ENCODE data around the gene LGR4.

The LGR4 gene

GRCh38 chr11:27485930-27486773 lies 13.6 kb upstream of the LGR4 start:
- no peak for DNase-seq

GRCh38 chr11:27482793-27483192 lies 10.2 kb upstream of the LGR4 start:
- no peak for DNase-seq

- no peak for DNase-seq
Observed at GRCh38 chr11:27481992-27482391, 9.4 kb upstream of the LGR4 start.

- DNase-seq: no peak
Observed at GRCh38 chr11:27477831-27478230, 5.2 kb upstream of the LGR4 start.

- no peak for DNase-seq
Observed at GRCh38 chr11:27477243-27477642, 4.7 kb upstream of the LGR4 start.

- DNase-seq: no peak
Observed at GRCh38 chr11:27475622-27476021, 3.0 kb upstream of the LGR4 start.

- DNase-seq: no peak
Observed at GRCh38 chr11:27473017-27473406, 422 bp upstream of the LGR4 start.

DNA sequence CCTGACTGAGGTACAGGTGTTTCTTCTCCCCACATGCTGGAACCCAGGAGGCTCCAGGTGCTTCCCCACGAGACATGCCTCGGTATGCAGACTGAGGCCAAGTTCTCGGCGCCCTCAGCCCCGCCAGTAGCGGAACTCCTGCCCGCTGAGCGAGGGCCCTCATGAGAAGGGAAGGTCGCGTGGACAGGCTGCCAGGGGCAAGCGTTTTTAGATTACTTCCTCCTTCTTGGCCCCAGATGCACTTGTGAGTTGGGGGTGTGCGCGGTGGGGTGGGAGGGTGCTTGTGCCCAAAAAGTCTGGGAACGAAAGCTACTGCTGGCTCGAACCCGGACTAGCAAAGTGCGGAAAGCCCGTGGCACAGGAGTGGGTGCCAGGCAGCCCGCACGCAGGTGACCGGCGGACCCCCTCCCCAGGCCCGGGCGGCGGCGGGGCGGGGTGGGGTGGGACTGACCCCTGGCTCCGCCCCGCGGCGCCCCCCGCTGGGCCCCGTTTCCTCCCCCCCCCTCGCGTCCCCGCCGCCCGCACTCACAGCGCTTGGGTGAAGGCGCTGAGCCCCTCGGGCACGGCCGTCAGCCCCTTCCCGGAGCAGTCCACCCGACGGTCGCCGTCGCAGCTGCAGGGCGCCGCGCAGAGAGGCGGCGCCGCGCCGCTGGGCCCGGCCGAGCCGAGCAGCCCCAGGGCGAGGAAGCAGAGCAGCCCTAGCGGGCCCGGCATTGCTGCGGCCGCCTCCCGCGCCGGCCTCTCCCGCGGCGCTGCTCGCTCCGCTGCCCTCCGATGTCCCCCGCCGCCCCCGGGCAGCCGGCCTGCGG lies 797 bp downstream of the LGR4 start:
- DNase-seq: no peak

- DNase-seq: no peak
Observed at GRCh38 chr11:27470826-27471588, 1.6 kb downstream of the LGR4 start.

- DNase-seq: no peak
Observed at GRCh38 chr11:27470166-27470565, 2.4 kb downstream of the LGR4 start.

DNA sequence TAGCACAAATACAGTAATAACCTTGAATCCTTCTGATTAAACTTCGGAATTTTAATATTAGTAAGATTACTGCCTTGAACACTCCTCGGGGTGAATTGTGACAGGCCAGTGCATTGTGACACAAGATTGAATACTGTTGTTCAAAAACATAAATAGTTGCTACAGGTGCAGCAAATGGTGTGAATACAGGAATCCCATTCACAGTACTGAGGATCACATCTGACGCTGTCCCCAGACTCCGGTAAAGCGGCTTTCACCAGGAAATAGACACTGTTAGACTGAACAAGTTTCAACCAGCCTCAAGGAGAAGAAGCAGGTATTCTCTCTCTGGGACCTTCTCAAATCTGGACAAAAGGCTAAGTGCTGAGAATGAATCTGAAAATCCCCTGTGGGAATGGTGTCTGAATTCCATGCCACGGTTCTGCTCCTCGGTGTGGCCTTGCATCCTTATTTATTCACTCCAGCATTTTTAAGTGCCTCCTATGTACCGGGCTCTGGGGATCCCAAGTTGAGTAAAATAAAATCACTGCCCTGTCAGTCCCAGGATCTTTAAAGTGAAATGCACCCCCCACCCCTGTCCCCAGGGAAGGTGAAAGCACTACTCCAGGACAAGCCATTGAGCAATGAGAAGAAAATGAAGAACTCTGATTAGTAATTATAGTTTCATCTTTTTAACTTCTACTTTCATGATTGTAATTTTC lies 3.4 kb downstream of the LGR4 start:
- no peak for DNase-seq

DNA sequence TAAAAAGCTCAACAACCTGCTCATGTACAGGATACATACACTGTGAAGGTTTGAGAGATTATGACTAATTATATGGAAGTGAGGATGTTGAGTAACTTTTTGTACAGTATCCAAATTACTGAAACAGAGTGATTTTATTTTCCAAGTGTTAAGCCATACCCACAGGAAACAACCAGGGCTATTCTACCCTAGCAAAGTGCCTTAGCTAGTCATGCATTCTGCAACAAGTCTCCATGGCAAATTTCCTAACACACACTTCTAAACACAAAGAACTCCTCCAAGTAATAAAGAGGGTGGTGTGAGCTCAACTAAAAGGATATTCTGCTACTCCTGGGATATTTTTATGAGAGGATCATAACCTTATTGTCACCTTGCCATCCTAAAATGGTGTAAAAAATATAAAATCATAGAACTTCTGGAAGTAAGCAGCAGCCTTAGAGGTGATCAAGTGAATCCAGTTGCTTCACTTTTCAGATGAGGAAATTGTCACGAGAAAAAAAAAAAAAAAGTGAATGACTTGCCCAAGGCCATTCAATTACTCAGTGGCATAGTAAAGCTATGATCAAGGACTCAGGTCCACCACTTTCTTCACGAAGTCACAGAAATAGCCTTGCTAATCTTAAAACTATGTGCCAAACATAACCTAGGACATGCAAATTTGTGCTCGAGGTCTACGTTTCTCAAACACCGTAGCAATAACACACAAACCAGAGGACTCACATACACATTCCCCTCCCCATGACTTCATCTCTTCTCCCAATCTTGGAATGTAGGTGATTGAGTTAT lies 4.2 kb downstream of the LGR4 start:
- DNase-seq: no peak

- no peak for DNase-seq
Observed at GRCh38 chr11:27467181-27467913, 5.2 kb downstream of the LGR4 start.

GRCh38 chr11:27466363-27466762 lies 6.2 kb downstream of the LGR4 start:
- DNase-seq: no peak

- no peak for DNase-seq
Observed at GRCh38 chr11:27465629-27466028, 7.0 kb downstream of the LGR4 start.

GRCh38 chr11:27464909-27465308 lies 7.7 kb downstream of the LGR4 start:
- no peak for DNase-seq

- DNase-seq: no peak
Observed at GRCh38 chr11:27464289-27464696, 8.3 kb downstream of the LGR4 start.

DNA sequence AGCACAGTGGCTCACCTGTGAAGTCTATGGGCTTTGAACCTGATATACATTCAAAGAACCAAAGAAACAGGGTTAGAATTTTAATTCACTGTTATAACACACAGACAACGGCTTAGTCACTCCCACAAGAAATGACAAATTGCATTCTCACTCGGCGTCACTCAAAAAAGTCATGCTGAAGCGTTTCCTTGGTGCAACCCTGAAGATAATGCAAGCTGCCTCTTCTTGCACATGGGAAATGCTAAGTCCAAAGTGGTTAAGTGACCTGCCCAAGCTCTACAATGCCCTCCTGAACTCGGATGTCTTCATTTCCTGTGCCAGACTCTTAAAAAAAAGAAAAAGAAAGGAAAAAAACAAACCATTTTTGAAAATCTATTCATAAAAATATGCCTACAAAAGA lies 10.0 kb downstream of the LGR4 start:
- no peak for DNase-seq

DNA sequence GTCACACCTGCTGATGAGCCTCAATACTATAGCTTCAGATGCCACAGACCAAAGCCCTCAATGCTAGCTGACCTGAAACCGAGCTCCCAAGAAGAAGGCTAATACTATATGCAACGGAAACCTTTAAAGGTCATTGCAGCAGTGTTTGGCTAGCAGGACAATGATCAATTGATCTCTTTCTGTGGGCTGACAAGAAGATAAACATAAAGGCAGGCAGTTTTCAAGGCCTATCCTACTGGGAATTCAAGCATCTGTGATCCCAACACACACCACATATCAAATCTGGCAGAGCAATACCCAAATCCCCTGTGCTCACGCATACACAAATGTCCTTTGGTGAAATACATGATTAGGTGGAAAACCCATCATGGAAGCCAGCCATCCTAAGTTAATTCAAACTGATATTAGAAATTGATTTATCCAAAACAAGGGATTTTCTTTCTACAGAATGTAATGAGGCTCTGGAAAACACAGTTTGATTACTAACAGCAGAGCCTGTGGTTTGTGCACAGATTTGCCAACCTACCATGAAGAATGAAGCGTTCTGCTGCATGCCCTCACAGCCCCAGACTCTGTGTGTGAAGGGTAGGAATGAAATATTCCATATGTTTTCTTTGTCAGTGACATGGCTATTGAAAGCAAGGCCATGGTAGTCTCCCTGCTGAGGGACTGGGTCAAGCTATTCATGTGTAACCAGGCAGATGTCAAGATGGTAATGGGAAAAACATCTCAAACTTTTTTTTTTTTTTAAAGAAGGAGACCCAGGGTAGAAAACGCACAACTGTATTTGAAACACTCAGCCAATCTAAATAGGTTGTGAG lies 12.2 kb downstream of the LGR4 start:
- no peak for DNase-seq

- DNase-seq: no peak
Observed at GRCh38 chr11:27459191-27459590, 13.4 kb downstream of the LGR4 start.
